ENCODE measurements around the gene TMPRSS4. TPM values are rescaled to one million over a fixed set of nuclear protein-coding genes. Genes with fewer than 3 reads are reported as not detected.

Gene TMPRSS4
- polyA plus RNA-seq, 4 donors: 20.0 to 117 (median 44.3) TPM

GRCh38 chr11:118126082-118126838 is 49.4 kb downstream of the TMPRSS4 start:
- WGBS, 3 donors: 82 to 86% (median 84%) methylated on average over 7 of the region's 7 CpGs
- Histone ChIP-seq H3K27me3 (ENCODE audit: control insufficient read depth in 3 of 3, insufficient read depth in 3 of 3, low read length in 3 of 3) (no peaks in the 10 kb centered on the region), H3K4me3 (ENCODE audit: low read depth in 1 of 3, low read length in 3 of 3) (no peak overlapping the region), H3K9me3 (ENCODE audit: control insufficient read depth in 2 of 2, insufficient read depth in 1 of 2, low read depth in 1 of 2, low read length in 1 of 2) (no peaks in the 10 kb centered on the region), H3K4me1 (ENCODE audit: control insufficient read depth in 3 of 3, insufficient read depth in 2 of 3, low read depth in 1 of 3, low read length in 2 of 3) (no peaks in the 10 kb centered on the region), H3K27ac (ENCODE audit: low read depth in 1 of 3, low read length in 2 of 3) (no peak overlapping the region), H3K36me3 (ENCODE audit: control insufficient read depth in 3 of 3, insufficient read depth in 2 of 3, low read depth in 1 of 3, low read length in 3 of 3) (peaks cover 0 to 9% (median 0%) of the 10 kb centered on the region in 3 donors)
- no peak for FAIRE-seq
- DNase-seq: no peak

- Histone ChIP-seq H3K9me3 (ENCODE audit: control insufficient read depth in 2 of 2, insufficient read depth in 1 of 2, low read depth in 1 of 2, low read length in 1 of 2) (no peaks in the 10 kb centered on the region), H3K27ac (ENCODE audit: low read depth in 1 of 3, low read length in 2 of 3) (no peak overlapping the region), H3K36me3 (ENCODE audit: control insufficient read depth in 3 of 3, insufficient read depth in 2 of 3, low read depth in 1 of 3, low read length in 3 of 3) (peaks cover 0 to 14% (median 0%) of the 10 kb centered on the region in 3 donors), H3K4me1 (ENCODE audit: control insufficient read depth in 3 of 3, insufficient read depth in 2 of 3, low read depth in 1 of 3, low read length in 2 of 3) (no peaks in the 10 kb centered on the region), H3K27me3 (ENCODE audit: control insufficient read depth in 3 of 3, insufficient read depth in 3 of 3, low read length in 3 of 3) (no peaks in the 10 kb centered on the region), H3K4me3 (ENCODE audit: low read depth in 1 of 3, low read length in 3 of 3) (no peak overlapping the region)
- DNase-seq: no peak
- 72 to 77% (median 76%) methylated on average over 4 of the region's 4 CpGs for WGBS, 3 donors
- no peak for FAIRE-seq
Observed at GRCh38 chr11:118128310-118128709, 51.4 kb downstream of the TMPRSS4 start.

GRCh38 chr11:118128721-118129470 is 52.0 kb downstream of the TMPRSS4 start:
- H3K36me3 ChIP-seq (ENCODE audit: control insufficient read depth in 3 of 3, insufficient read depth in 2 of 3, low read depth in 1 of 3, low read length in 3 of 3): peaks cover 0 to 14% (median 0%) of the 10 kb centered on the region in 3 donors
- FAIRE-seq: no peak
- H3K4me3 ChIP-seq (ENCODE audit: low read depth in 1 of 3, low read length in 3 of 3): no peak overlapping the region
- DNase-seq: no peak
- H3K4me1 ChIP-seq (ENCODE audit: control insufficient read depth in 3 of 3, insufficient read depth in 2 of 3, low read depth in 1 of 3, low read length in 2 of 3): no peaks in the 10 kb centered on the region
- H3K27ac ChIP-seq (ENCODE audit: low read depth in 1 of 3, low read length in 2 of 3): no peak overlapping the region
- H3K9me3 ChIP-seq (ENCODE audit: control insufficient read depth in 2 of 2, insufficient read depth in 1 of 2, low read depth in 1 of 2, low read length in 1 of 2): no peaks in the 10 kb centered on the region
- 70 to 78% (median 73%) methylated on average over 11 of the region's 11 CpGs for WGBS, 3 donors
- no peaks in the 10 kb centered on the region for H3K27me3 ChIP-seq (ENCODE audit: control insufficient read depth in 3 of 3, insufficient read depth in 3 of 3, low read length in 3 of 3)

GRCh38 chr11:118129471-118130172 is 52.7 kb downstream of the TMPRSS4 start:
- Histone ChIP-seq H3K27me3 (ENCODE audit: control insufficient read depth in 3 of 3, insufficient read depth in 3 of 3, low read length in 3 of 3) (no peaks in the 10 kb centered on the region), H3K36me3 (ENCODE audit: control insufficient read depth in 3 of 3, insufficient read depth in 2 of 3, low read depth in 1 of 3, low read length in 3 of 3) (peaks cover 0 to 14% (median 0%) of the 10 kb centered on the region in 3 donors), H3K9me3 (ENCODE audit: control insufficient read depth in 2 of 2, insufficient read depth in 1 of 2, low read depth in 1 of 2, low read length in 1 of 2) (no peaks in the 10 kb centered on the region), H3K27ac (ENCODE audit: low read depth in 1 of 3, low read length in 2 of 3) (no peak overlapping the region), H3K4me3 (ENCODE audit: low read depth in 1 of 3, low read length in 3 of 3) (no peak overlapping the region), H3K4me1 (ENCODE audit: control insufficient read depth in 3 of 3, insufficient read depth in 2 of 3, low read depth in 1 of 3, low read length in 2 of 3) (no peaks in the 10 kb centered on the region)
- whole genome bisulfite sequencing, 3 donors: 68 to 90% (median 75%) methylated on average over 6 of the region's 6 CpGs
- DNase-seq: no peak
- no peak for FAIRE-seq

- peaks cover 0 to 5% (median 0%) of the 10 kb centered on the region in 3 donors for H3K36me3 ChIP-seq (ENCODE audit: control insufficient read depth in 3 of 3, insufficient read depth in 2 of 3, low read depth in 1 of 3, low read length in 3 of 3)
- WGBS, 3 donors: 73 to 81% (median 75%) methylated on average over 15 of the region's 15 CpGs
- H3K27me3 ChIP-seq (ENCODE audit: control insufficient read depth in 3 of 3, insufficient read depth in 3 of 3, low read length in 3 of 3): peaks cover 0 to 12% (median 0%) of the 10 kb centered on the region in 3 donors
- DNase-seq (no peak), FAIRE-seq (no peak)
- H3K4me3 ChIP-seq (ENCODE audit: low read depth in 1 of 3, low read length in 3 of 3): no peak overlapping the region
- H3K27ac ChIP-seq (ENCODE audit: low read depth in 1 of 3, low read length in 2 of 3): no peak overlapping the region
- H3K4me1 ChIP-seq (ENCODE audit: control insufficient read depth in 3 of 3, insufficient read depth in 2 of 3, low read depth in 1 of 3, low read length in 2 of 3): no peaks in the 10 kb centered on the region
- H3K9me3 ChIP-seq (ENCODE audit: control insufficient read depth in 2 of 2, insufficient read depth in 1 of 2, low read depth in 1 of 2, low read length in 1 of 2): no peaks in the 10 kb centered on the region
Observed at GRCh38 chr11:118132385-118133151, 55.7 kb downstream of the TMPRSS4 start.

- Histone ChIP-seq H3K4me3 (ENCODE audit: low read depth in 1 of 3, low read length in 3 of 3) (no peak overlapping the region), H3K4me1 (ENCODE audit: control insufficient read depth in 3 of 3, insufficient read depth in 2 of 3, low read depth in 1 of 3, low read length in 2 of 3) (no peaks in the 10 kb centered on the region), H3K27me3 (ENCODE audit: control insufficient read depth in 3 of 3, insufficient read depth in 3 of 3, low read length in 3 of 3) (peaks cover 0 to 22% (median 0%) of the 10 kb centered on the region in 3 donors), H3K36me3 (ENCODE audit: control insufficient read depth in 3 of 3, insufficient read depth in 2 of 3, low read depth in 1 of 3, low read length in 3 of 3) (peaks cover 0 to 5% (median 0%) of the 10 kb centered on the region in 3 donors), H3K9me3 (ENCODE audit: control insufficient read depth in 2 of 2, insufficient read depth in 1 of 2, low read depth in 1 of 2, low read length in 1 of 2) (no peaks in the 10 kb centered on the region), H3K27ac (ENCODE audit: low read depth in 1 of 3, low read length in 2 of 3) (no peak overlapping the region)
- DNase-seq: no peak
- FAIRE-seq: no peak
- WGBS, 3 donors: 92 to 96% (median 94%) methylated on average over 10 of the region's 10 CpGs
Observed at GRCh38 chr11:118133816-118134215, 56.9 kb downstream of the TMPRSS4 start.

GRCh38 chr11:118135051-118135795 is 58.3 kb downstream of the TMPRSS4 start:
- WGBS, 3 donors: 56 to 79% (median 65%) methylated on average over 7 of the region's 7 CpGs
- peaks cover 0 to 5% (median 0%) of the 10 kb centered on the region in 3 donors for H3K36me3 ChIP-seq (ENCODE audit: control insufficient read depth in 3 of 3, insufficient read depth in 2 of 3, low read depth in 1 of 3, low read length in 3 of 3)

More at GRCh38 chr11:118135051-118135795, 58.3 kb downstream of the TMPRSS4 start:
- no peak for FAIRE-seq
- Histone ChIP-seq H3K27me3 (ENCODE audit: control insufficient read depth in 3 of 3, insufficient read depth in 3 of 3, low read length in 3 of 3) (peaks cover 0 to 28% (median 0%) of the 10 kb centered on the region in 3 donors), H3K4me1 (ENCODE audit: control insufficient read depth in 3 of 3, insufficient read depth in 2 of 3, low read depth in 1 of 3, low read length in 2 of 3) (no peaks in the 10 kb centered on the region), H3K9me3 (ENCODE audit: control insufficient read depth in 2 of 2, insufficient read depth in 1 of 2, low read depth in 1 of 2, low read length in 1 of 2) (no peaks in the 10 kb centered on the region), H3K27ac (ENCODE audit: low read depth in 1 of 3, low read length in 2 of 3) (no peak overlapping the region), H3K4me3 (ENCODE audit: low read depth in 1 of 3, low read length in 3 of 3) (no peak overlapping the region)
- no peak for DNase-seq
